ENCODE measurements around the gene SERPINB6. TPM values are rescaled to one million over a fixed set of nuclear protein-coding genes. Genes with fewer than 3 reads are reported as not detected.

SERPINB6 gene
- polyA plus RNA-seq, 1 of the 3 experiments (the other 2 are of a cell fraction), result 102 TPM

DNA sequence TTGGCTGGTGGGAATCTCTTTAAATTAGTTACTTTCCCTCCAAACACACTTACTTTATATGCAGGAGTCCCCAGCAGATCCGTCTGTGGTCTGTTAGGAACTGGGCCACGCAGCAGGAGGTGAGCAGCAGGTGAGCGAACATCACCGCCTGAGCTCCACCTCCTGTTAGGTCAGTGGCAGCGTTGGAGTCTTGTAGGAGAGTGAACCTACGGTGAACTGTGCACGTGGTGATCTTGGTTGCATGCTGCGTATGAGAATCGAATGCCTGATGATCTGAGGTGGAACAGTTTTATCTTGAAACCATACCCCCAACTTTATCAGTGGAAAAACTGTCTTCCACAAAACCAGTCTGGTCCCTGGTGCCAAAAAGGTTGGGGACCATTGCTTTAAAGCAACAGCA is 5.0 kb downstream of the SERPINB6 start:
- H3K27me3 ChIP-seq (ENCODE audit: insufficient read depth), result no peaks in the 10 kb centered on the region
- TF ChIP-seq, protein P1, sequence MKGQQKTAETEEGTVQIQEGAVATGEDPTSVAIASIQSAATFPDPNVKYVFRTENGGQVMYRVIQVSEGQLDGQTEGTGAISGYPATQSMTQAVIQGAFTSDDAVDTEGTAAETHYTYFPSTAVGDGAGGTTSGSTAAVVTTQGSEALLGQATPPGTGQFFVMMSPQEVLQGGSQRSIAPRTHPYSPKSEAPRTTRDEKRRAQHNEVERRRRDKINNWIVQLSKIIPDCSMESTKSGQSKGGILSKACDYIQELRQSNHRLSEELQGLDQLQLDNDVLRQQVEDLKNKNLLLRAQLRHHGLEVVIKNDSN (IDR thresholded peaks at IDR 0.05; ENCODE audit: borderline replicate concordance, low read depth), result no peak
- TF ChIP-seq POLR2AphosphoS5 (IDR thresholded peaks at IDR 0.05; ENCODE audit: low read depth, low read length), result no peak
- TF ChIP-seq RXRA (IDR thresholded peaks at IDR 0.05; ENCODE audit: borderline replicate concordance, low read depth), result no peak
- TF ChIP-seq, protein P2, sequence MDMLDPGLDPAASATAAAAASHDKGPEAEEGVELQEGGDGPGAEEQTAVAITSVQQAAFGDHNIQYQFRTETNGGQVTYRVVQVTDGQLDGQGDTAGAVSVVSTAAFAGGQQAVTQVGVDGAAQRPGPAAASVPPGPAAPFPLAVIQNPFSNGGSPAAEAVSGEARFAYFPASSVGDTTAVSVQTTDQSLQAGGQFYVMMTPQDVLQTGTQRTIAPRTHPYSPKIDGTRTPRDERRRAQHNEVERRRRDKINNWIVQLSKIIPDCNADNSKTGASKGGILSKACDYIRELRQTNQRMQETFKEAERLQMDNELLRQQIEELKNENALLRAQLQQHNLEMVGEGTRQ (IDR thresholded peaks at IDR 0.05; ENCODE audit: borderline replicate concordance, low read depth, low read length), result no peak
- TF ChIP-seq JUND (IDR thresholded peaks at IDR 0.05), result no peak
- TF ChIP-seq RFX5 (IDR thresholded peaks at IDR 0.05; ENCODE audit: low read length), result no peak
- no peak for TF ChIP-seq FOXJ3 (CRISPR knock-in tag; IDR thresholded peaks at IDR 0.05)
- no peak for TF ChIP-seq RAD21 (IDR thresholded peaks at IDR 0.05; ENCODE audit: low read length)
- TF ChIP-seq NFIC (IDR thresholded peaks at IDR 0.05; ENCODE audit: borderline replicate concordance), result no peak
- no peak for TF ChIP-seq GATA2 (CRISPR knock-in tag; IDR thresholded peaks at IDR 0.05)
- TF ChIP-seq, protein P3, sequence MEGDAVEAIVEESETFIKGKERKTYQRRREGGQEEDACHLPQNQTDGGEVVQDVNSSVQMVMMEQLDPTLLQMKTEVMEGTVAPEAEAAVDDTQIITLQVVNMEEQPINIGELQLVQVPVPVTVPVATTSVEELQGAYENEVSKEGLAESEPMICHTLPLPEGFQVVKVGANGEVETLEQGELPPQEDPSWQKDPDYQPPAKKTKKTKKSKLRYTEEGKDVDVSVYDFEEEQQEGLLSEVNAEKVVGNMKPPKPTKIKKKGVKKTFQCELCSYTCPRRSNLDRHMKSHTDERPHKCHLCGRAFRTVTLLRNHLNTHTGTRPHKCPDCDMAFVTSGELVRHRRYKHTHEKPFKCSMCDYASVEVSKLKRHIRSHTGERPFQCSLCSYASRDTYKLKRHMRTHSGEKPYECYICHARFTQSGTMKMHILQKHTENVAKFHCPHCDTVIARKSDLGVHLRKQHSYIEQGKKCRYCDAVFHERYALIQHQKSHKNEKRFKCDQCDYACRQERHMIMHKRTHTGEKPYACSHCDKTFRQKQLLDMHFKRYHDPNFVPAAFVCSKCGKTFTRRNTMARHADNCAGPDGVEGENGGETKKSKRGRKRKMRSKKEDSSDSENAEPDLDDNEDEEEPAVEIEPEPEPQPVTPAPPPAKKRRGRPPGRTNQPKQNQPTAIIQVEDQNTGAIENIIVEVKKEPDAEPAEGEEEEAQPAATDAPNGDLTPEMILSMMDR (IDR thresholded peaks at IDR 0.05), result no peak
- no peak for TF ChIP-seq TAF1 (IDR thresholded peaks at IDR 0.05; ENCODE audit: borderline replicate concordance, low read depth, low read length)
- TF ChIP-seq, protein P4, sequence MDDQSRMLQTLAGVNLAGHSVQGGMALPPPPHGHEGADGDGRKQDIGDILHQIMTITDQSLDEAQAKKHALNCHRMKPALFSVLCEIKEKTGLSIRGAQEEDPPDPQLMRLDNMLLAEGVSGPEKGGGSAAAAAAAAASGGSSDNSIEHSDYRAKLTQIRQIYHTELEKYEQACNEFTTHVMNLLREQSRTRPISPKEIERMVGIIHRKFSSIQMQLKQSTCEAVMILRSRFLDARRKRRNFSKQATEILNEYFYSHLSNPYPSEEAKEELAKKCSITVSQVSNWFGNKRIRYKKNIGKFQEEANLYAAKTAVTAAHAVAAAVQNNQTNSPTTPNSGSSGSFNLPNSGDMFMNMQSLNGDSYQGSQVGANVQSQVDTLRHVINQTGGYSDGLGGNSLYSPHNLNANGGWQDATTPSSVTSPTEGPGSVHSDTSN (IDR thresholded peaks at IDR 0.05), result no peak
- TF ChIP-seq, protein P5, sequence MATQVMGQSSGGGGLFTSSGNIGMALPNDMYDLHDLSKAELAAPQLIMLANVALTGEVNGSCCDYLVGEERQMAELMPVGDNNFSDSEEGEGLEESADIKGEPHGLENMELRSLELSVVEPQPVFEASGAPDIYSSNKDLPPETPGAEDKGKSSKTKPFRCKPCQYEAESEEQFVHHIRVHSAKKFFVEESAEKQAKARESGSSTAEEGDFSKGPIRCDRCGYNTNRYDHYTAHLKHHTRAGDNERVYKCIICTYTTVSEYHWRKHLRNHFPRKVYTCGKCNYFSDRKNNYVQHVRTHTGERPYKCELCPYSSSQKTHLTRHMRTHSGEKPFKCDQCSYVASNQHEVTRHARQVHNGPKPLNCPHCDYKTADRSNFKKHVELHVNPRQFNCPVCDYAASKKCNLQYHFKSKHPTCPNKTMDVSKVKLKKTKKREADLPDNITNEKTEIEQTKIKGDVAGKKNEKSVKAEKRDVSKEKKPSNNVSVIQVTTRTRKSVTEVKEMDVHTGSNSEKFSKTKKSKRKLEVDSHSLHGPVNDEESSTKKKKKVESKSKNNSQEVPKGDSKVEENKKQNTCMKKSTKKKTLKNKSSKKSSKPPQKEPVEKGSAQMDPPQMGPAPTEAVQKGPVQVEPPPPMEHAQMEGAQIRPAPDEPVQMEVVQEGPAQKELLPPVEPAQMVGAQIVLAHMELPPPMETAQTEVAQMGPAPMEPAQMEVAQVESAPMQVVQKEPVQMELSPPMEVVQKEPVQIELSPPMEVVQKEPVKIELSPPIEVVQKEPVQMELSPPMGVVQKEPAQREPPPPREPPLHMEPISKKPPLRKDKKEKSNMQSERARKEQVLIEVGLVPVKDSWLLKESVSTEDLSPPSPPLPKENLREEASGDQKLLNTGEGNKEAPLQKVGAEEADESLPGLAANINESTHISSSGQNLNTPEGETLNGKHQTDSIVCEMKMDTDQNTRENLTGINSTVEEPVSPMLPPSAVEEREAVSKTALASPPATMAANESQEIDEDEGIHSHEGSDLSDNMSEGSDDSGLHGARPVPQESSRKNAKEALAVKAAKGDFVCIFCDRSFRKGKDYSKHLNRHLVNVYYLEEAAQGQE (IDR thresholded peaks at IDR 0.05; ENCODE audit: low read depth, low read length), result no peak
- TF ChIP-seq, protein P6, sequence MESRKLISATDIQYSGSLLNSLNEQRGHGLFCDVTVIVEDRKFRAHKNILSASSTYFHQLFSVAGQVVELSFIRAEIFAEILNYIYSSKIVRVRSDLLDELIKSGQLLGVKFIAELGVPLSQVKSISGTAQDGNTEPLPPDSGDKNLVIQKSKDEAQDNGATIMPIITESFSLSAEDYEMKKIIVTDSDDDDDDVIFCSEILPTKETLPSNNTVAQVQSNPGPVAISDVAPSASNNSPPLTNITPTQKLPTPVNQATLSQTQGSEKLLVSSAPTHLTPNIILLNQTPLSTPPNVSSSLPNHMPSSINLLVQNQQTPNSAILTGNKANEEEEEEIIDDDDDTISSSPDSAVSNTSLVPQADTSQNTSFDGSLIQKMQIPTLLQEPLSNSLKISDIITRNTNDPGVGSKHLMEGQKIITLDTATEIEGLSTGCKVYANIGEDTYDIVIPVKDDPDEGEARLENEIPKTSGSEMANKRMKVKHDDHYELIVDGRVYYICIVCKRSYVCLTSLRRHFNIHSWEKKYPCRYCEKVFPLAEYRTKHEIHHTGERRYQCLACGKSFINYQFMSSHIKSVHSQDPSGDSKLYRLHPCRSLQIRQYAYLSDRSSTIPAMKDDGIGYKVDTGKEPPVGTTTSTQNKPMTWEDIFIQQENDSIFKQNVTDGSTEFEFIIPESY (IDR thresholded peaks at IDR 0.05; ENCODE audit: borderline replicate concordance, low read depth), result no peak
- no peak for TF ChIP-seq TEAD4 (IDR thresholded peaks at IDR 0.05; ENCODE audit: borderline replicate concordance, insufficient read depth)
- CTCF ChIA-PET, result interaction anchor here (0.7 to 3.2 kb wide), 6 partner anchors 9 to 35 kb away, joined by 3 to 22 read pairs (median 3); no protein-coding TSS in a partner anchor
- no peak for DNase-seq
- H3K4me3 ChIP-seq (ENCODE audit: low read depth in 2 of 2, low read length in 1 of 2), result no peak overlapping the region
- no peaks in the 10 kb centered on the region for H4K20me1 ChIP-seq (ENCODE audit: insufficient read depth)
- H3F3A ChIP-seq (replicated peaks; ENCODE audit: insufficient read depth), result peaks cover 24% of the 10 kb centered on the region
- peaks cover 0 to 3% of the 10 kb centered on the region in 2 experiments for H3K36me3 ChIP-seq (replicated peaks in 1 of 2; ENCODE audit: control insufficient read depth in 1 of 2, insufficient read depth in 2 of 2, low read length in 1 of 2)
- POLR2A ChIA-PET, result no interaction called here
- peaks cover 90% of the 10 kb centered on the region for H3K79me2 ChIP-seq (ENCODE audit: insufficient read depth)
- no peak overlapping the region for H3K4me2 ChIP-seq
- no peak overlapping the region for H3K9ac ChIP-seq
- peaks cover 6 to 9% of the 10 kb centered on the region in 2 experiments; a peak in 3 of 4 replicates for H3K4me1 ChIP-seq (ENCODE audit: control insufficient read depth in 1 of 2, insufficient read depth in 2 of 2, low read depth in 1 of 2, low read length in 1 of 2)
- H2AFZ ChIP-seq (ENCODE audit: low read depth), result no peak overlapping the region
- 95% methylated on average over 9 of the region's 9 CpGs for WGBS (ENCODE audit: low lambda C conversion rate)
- no peaks in the 10 kb centered on the region for H3K9me2 ChIP-seq
- no peaks in the 10 kb centered on the region for H3K9me3 ChIP-seq
- no peak overlapping the region for H3K27ac ChIP-seq (ENCODE audit: low read depth in 2 of 2, low read length in 1 of 2)

All from SK-N-SH (cell line).